OCI-LY7 (cell line): ENCODE measurements around the gene SOS1. TPM values are rescaled to one million over a fixed set of nuclear protein-coding genes. Genes with fewer than 3 reads are reported as not detected.

Experiments
- BruUV-seq: library from RNA; stranded (reverse); fragments of 400-500 nt; replicated peaks from 2 replicates; lab custom pipeline; 2021; lab: Mats Ljungman, UMichigan
- CTCF ChIA-PET: fragments of 300-600 bp; sonication (Branson Sonifier 250); formaldehyde crosslinking; loops from one replicate; lab custom pipeline; 2022; ENCODE audit warnings: antibody characterized with exemption; ENCODE audit not compliant: unreplicated experiment; lab: Charles Lee
- POLR2A ChIA-PET: fragments of 300-600 bp; sonication (Branson Sonifier 250); formaldehyde crosslinking; loops from one replicate; lab custom pipeline; 2022; ENCODE audit warnings: antibody characterized with exemption; lab: Charles Lee
- DNase-seq: peaks from one replicate; pipeline ENCODE4 v3.0.0-alpha.2; 2015; ENCODE audit warnings: low spot score
- H2AFZ ChIP-seq: fragments of 200-600 bp; sonication (generic), shearing (Covaris generic); 2 replicates; pipeline ENCODE4 v1.6.1; 2014; ENCODE audit warnings: mild to moderate bottlenecking, antibody characterized with exemption, low read length, moderate library complexity
- H3K27ac ChIP-seq: fragments of 200-600 bp; sonication (generic); 2 replicates; pipeline ENCODE4 v1.5.1; 2014; ENCODE audit warnings: mixed run types, low read depth, mild to moderate bottlenecking, moderate library complexity, low read length, inconsistent platforms; ENCODE audit not compliant: poor library complexity, severe bottlenecking
- H3K36me3 ChIP-seq: fragments of 200-600 bp; sonication (generic); 2 replicates; pipeline ENCODE4 v1.6.1; 2014; ENCODE audit warnings: mild to moderate bottlenecking, antibody characterized with exemption, low read length, moderate library complexity, mixed read lengths; ENCODE audit not compliant: insufficient read depth
- H3K4me1 ChIP-seq: fragments of 200-600 bp; sonication (generic); 2 replicates; pipeline ENCODE4 v1.5.1; 2014; ENCODE audit warnings: mild to moderate bottlenecking, low read length; ENCODE audit not compliant: insufficient read depth, poor library complexity, severe bottlenecking
- H3K4me2 ChIP-seq: fragments of 200-600 bp; sonication (generic); 2 replicates; pipeline ENCODE4 v1.6.1; 2014; ENCODE audit warnings: mild to moderate bottlenecking, low read length
- H3K4me3 ChIP-seq: fragments of 200-600 bp; sonication (generic); 2 replicates; pipeline ENCODE4 v1.5.1; 2014; ENCODE audit warnings: mild to moderate bottlenecking, low read depth, low read length; ENCODE audit not compliant: poor library complexity, severe bottlenecking
- H3K79me2 ChIP-seq: fragments of 200-600 bp; sonication (generic); 2 replicates; pipeline ENCODE4 v1.6.1; 2016; ENCODE audit warnings: low read depth, mild to moderate bottlenecking, low read length, moderate library complexity, mixed read lengths; ENCODE audit not compliant: insufficient read depth
- H3K9me2 ChIP-seq: fragments of 200-600 bp; sonication (generic); 2 replicates; pipeline ENCODE4 v1.6.1; 2016; ENCODE audit warnings: mild to moderate bottlenecking, low read length, mixed read lengths; ENCODE audit not compliant: insufficient read depth
- H3K9me3 ChIP-seq: fragments of 200-600 bp; sonication (generic); 2 replicates; pipeline ENCODE4 v1.6.1; 2014; ENCODE audit warnings: mild to moderate bottlenecking, mixed run types, low read length, mixed read lengths
- H4K20me1 ChIP-seq: fragments of 200-600 bp; sonication (generic); 2 replicates; pipeline ENCODE4 v1.6.1; 2014; ENCODE audit warnings: mild to moderate bottlenecking, antibody characterized with exemption, low read length, moderate library complexity, mixed read lengths; ENCODE audit not compliant: insufficient read depth
- CTCF ChIP-seq: fragments of 200-600 bp; sonication (generic); conservative IDR thresholded peaks from 2 replicates; pipeline ENCODE4 v1.5.1; 2014; ENCODE audit warnings: mild to moderate bottlenecking, antibody characterized with exemption, low read length, moderate library complexity, mixed read lengths
- EZH2phosphoT487 ChIP-seq: fragments of 200-600 bp; sonication (generic); IDR thresholded peaks from 2 replicates; pipeline ENCODE4 v1.6.1; 2018; ENCODE audit warnings: low read depth, borderline replicate concordance, mild to moderate bottlenecking, mixed run types, antibody characterized with exemption, low read length, moderate library complexity, mixed read lengths
- intact Hi-C: fragments of 100-400 bp; cut with micrococcal nuclease; formaldehyde crosslinking; loops from one replicate; pipeline ENCODE4 v1.10.0; 2022; ENCODE audit not compliant: unreplicated experiment
- total RNA-seq, 2 experiments: library from RNA; depleted of rRNA in 1 of 2; stranded (reverse); fragments of >200 nt in 1 of 2; shearing (Covaris generic) in 1 of 2; gene quantifications; 2 replicates each; pipeline ENCODE4 v1.2.3, GENCODE V29; 2014 to 2022

SOS1 gene
- total RNA-seq, 2 experiments from 2014 or later: 21.3 to 40.0 TPM

- ChIA-PET CTCF (interaction anchor here (2.6 kb wide), 1 partner anchor 283 kb away, joined by 31 read pairs; no protein-coding TSS in a partner anchor), POLR2A (interaction anchor here (0.7 to 2.9 kb wide), 3 partner anchors 10 to 283 kb away, joined by 3 to 13 read pairs (median 5); no protein-coding TSS in a partner anchor)
- no TSS peak for BruUV-seq
- DNase-seq: no peak
- no peaks in the 10 kb centered on the region for H3K79me2 ChIP-seq
- H2AFZ ChIP-seq: no peak overlapping the region; the same call in 1 of the 2 replicates
- no peaks in the 10 kb centered on the region for H3K4me1 ChIP-seq
- H3K9me3 ChIP-seq: no peaks in the 10 kb centered on the region
- no peak overlapping the region for H3K27ac ChIP-seq
- no peaks in the 10 kb centered on the region for H3K36me3 ChIP-seq
- H4K20me1 ChIP-seq: no peaks in the 10 kb centered on the region
- no peak overlapping the region for H3K4me3 ChIP-seq
- TF ChIP-seq EZH2phosphoT487 (no peak), CTCF (no peak)
- intact Hi-C loops: loop anchor here (5.0 to 10.0 kb wide), 2 partner anchors 111 to 779 kb away; no protein-coding TSS in a partner anchor
- no peak overlapping the region for H3K4me2 ChIP-seq
- no peaks in the 10 kb centered on the region for H3K9me2 ChIP-seq
Observed at GRCh38 chr2:38945911-38946310, 174.9 kb downstream of the SOS1 start.

- no peaks in the 10 kb centered on the region for H3K79me2 ChIP-seq
- no peak for DNase-seq
- H4K20me1 ChIP-seq: no peaks in the 10 kb centered on the region
- BruUV-seq: no TSS peak
- H3K4me3 ChIP-seq: no peak overlapping the region
- no peak overlapping the region for H2AFZ ChIP-seq
- no peaks in the 10 kb centered on the region for H3K9me2 ChIP-seq
- intact Hi-C loops: loop anchor here (5.0 to 10.0 kb wide), 2 partner anchors 112 to 779 kb away; no protein-coding TSS in a partner anchor
- no peak overlapping the region for H3K4me2 ChIP-seq
- no peaks in the 10 kb centered on the region for H3K9me3 ChIP-seq
- no peak overlapping the region for H3K27ac ChIP-seq
- POLR2A ChIA-PET: interaction anchor here (2.9 kb wide), 1 partner anchor 284 kb away, joined by 13 read pairs; no protein-coding TSS in a partner anchor
- CTCF ChIA-PET: no interaction called here
- no peaks in the 10 kb centered on the region for H3K36me3 ChIP-seq
- no peaks in the 10 kb centered on the region for H3K4me1 ChIP-seq
- TF ChIP-seq EZH2phosphoT487: no peak
- TF ChIP-seq CTCF: no peak
Observed at GRCh38 chr2:38945372-38945771, 175.5 kb downstream of the SOS1 start.

- Histone ChIP-seq H3K9me2 (no peaks in the 10 kb centered on the region), H3K79me2 (no peaks in the 10 kb centered on the region), H3K4me2 (no peak overlapping the region), H4K20me1 (no peaks in the 10 kb centered on the region), H3K9me3 (no peaks in the 10 kb centered on the region), H3K4me1 (no peaks in the 10 kb centered on the region), H3K27ac (no peak overlapping the region), H2AFZ (no peak overlapping the region), H3K4me3 (no peak overlapping the region), H3K36me3 (no peaks in the 10 kb centered on the region)
- TF ChIP-seq CTCF (no peak), EZH2phosphoT487 (no peak)
- CTCF ChIA-PET: interaction anchor here (0.6 kb wide), 1 partner anchor 113 kb away, joined by 3 read pairs; no protein-coding TSS in a partner anchor
- no TSS peak for BruUV-seq
- intact Hi-C loops: loop anchor here (10.0 kb wide), 1 partner anchor 781 kb away; no protein-coding TSS in a partner anchor
- DNase-seq: no peak
- POLR2A ChIA-PET: no interaction called here
Observed at GRCh38 chr2:38943784-38944183, 177.1 kb downstream of the SOS1 start.
